Lung (tissue), 12 donors: ENCODE measurements around the gene QKI. TPM values are rescaled to one million over a fixed set of nuclear protein-coding genes. Genes with fewer than 3 reads are reported as not detected.
A peak's percentile ranks its signal among the peaks of the same experiment; 100 is the strongest.

ENCODE experiments used
- ATAC-seq: fragments of 200-7000 bp; cut with Tn5 transposase; one replicate; pipeline ENCODE4 v1.9.1; 2020; ENCODE audit warnings: moderate number of reproducible peaks; ENCODE audit not compliant: insufficient read depth, low FRiP score
- DNase-seq, 3 donors: peaks; one replicate each; pipeline ENCODE4 v3.0.0-alpha.2; 2013 to 2017
- H3K27ac ChIP-seq, 2 donors: one replicate each; pipeline ENCODE4 v1.5.1; 2013; ENCODE audit warnings: mild to moderate bottlenecking in 2 of 2, moderate library complexity in 2 of 2, control low read depth in 1 of 2, inconsistent platforms in 1 of 2, low read depth in 1 of 2, low read length in 1 of 2
- H3K27me3 ChIP-seq, 3 donors: one replicate each; pipeline ENCODE4 v1.5.1; 2013; ENCODE audit warnings: low read length in 2 of 3; ENCODE audit not compliant: control insufficient read depth in 3 of 3, insufficient read depth in 3 of 3
- H3K36me3 ChIP-seq, 4 donors: one replicate each; pipeline ENCODE4 v1.5.1; 2013; ENCODE audit warnings: low read length in 4 of 4, mild to moderate bottlenecking in 1 of 4, moderate library complexity in 1 of 4; ENCODE audit not compliant: control insufficient read depth in 4 of 4, insufficient read depth in 4 of 4
- H3K4me1 ChIP-seq, 5 donors: one replicate each; pipeline ENCODE4 v1.5.1; 2013; ENCODE audit warnings: low read length in 5 of 5, mild to moderate bottlenecking in 2 of 5, moderate library complexity in 1 of 5; ENCODE audit not compliant: control insufficient read depth in 5 of 5, insufficient read depth in 5 of 5
- H3K4me3 ChIP-seq: one replicate; pipeline ENCODE4 v1.5.1; 2013; ENCODE audit warnings: mild to moderate bottlenecking, control low read depth, moderate library complexity
- H3K9ac ChIP-seq, 2 donors: one replicate each; pipeline ENCODE4 v1.5.1; 2013; ENCODE audit warnings: low read length in 2 of 2, control low read depth in 1 of 2; ENCODE audit not compliant: insufficient read depth in 1 of 2
- H3K9me3 ChIP-seq, 4 donors: one replicate each; pipeline ENCODE4 v1.5.1; 2013; ENCODE audit warnings: low read length in 3 of 4, mild to moderate bottlenecking in 1 of 4, moderate library complexity in 1 of 4; ENCODE audit not compliant: control insufficient read depth in 4 of 4, insufficient read depth in 3 of 4
- CTCF ChIP-seq: IDR thresholded peaks from 2 replicates; pipeline ENCODE4 v1.5.1; 2012; ENCODE audit warnings: mild to moderate bottlenecking; ENCODE audit errors: control extremely low read depth, extremely low read depth
- WGBS, 2 donors: extraction: QIAGEN DNeasy Blood & Tissue Kit; methylation state at CpG; one replicate each; pipeline ENCODE4 v1.1.7; 2013; 5-methylcytosine and 5-hydroxymethylcytosine counted together
- polyA plus RNA-seq, 2 donors: library from polyadenylated mRNA; stranded (reverse); fragments of 200-250 nt; gene quantifications; one replicate each; pipeline ENCODE4 v1.2.1, GENCODE V29; 2013
- total RNA-seq, 2 donors: library from RNA; depleted of rRNA in 1 of 2; stranded (reverse); fragments of >200 nt in 1 of 2; gene quantifications; one replicate each; pipeline ENCODE4 v1.2.1, GENCODE V29; 2014 to 2021
- donor health status: control.
- donor health status: control.
- donor health status: Bipolar disorder and iron deficiency.
- donor health status: healthy.
- donor health status: DM: yes; HTN: yes; CAD: no.

The QKI gene
- total and polyA plus RNA-seq, 4 donors: 20.6 to 228 (median 114) TPM

GRCh38 chr6:163570579-163571231, 156.2 kb downstream of the QKI start:
- H3K4me1 ChIP-seq: peaks cover 0 to 10% (median 0%) of the 10 kb centered on the region in 5 donors
- DNase-seq (no peak), ATAC-seq (no peak)
- WGBS, 2 donors: 88 to 94% methylated on average over 12 of the region's 12 CpGs
- peak overlapping the region in 1 of 2 donors; percentile 10 for H3K27ac ChIP-seq
- no peak overlapping the region for H3K4me3 ChIP-seq
- H3K9ac ChIP-seq: no peak overlapping the region
- TF ChIP-seq CTCF: no peak
- H3K9me3 ChIP-seq: no peaks in the 10 kb centered on the region
- H3K36me3 ChIP-seq: peaks cover 5 to 26% (median 16%) of the 10 kb centered on the region in 4 donors
- no peaks in the 10 kb centered on the region for H3K27me3 ChIP-seq

GRCh38 chr6:163571730-163572129, 157.2 kb downstream of the QKI start:
- TF ChIP-seq CTCF: no peak
- no peak for DNase-seq
- Histone ChIP-seq H3K27ac (no peak overlapping the region), H3K4me1 (peaks cover 0 to 11% (median 0%) of the 10 kb centered on the region in 5 donors), H3K9ac (no peak overlapping the region), H3K9me3 (no peaks in the 10 kb centered on the region), H3K27me3 (no peaks in the 10 kb centered on the region), H3K36me3 (peaks cover 4 to 21% (median 11%) of the 10 kb centered on the region in 4 donors), H3K4me3 (no peak overlapping the region)
- ATAC-seq: no peak
- WGBS, 2 donors: 91 to 95% methylated on average over 2 of the region's 2 CpGs

GRCh38 chr6:163572612-163573011, 158.1 kb downstream of the QKI start:
- peaks cover 0 to 11% (median 0%) of the 10 kb centered on the region in 5 donors for H3K4me1 ChIP-seq
- H3K27ac ChIP-seq: no peak overlapping the region
- no peaks in the 10 kb centered on the region for H3K27me3 ChIP-seq
- H3K9me3 ChIP-seq: no peaks in the 10 kb centered on the region
- H3K36me3 ChIP-seq: peaks cover 4 to 16% (median 11%) of the 10 kb centered on the region in 4 donors
- 48 to 79% methylated on average over 5 of the region's 5 CpGs for WGBS, 2 donors
- TF ChIP-seq CTCF: no peak
- ATAC-seq: peak; percentile 41
- H3K4me3 ChIP-seq: no peak overlapping the region
- no peak for DNase-seq
- H3K9ac ChIP-seq: no peak overlapping the region
